ENCODE results near the gene SSBP4. TPM values are rescaled to one million over a fixed set of nuclear protein-coding genes. Genes with fewer than 3 reads are reported as not detected.

The SSBP4 gene
- total RNA-seq, 1 experiment from 2014 or later: 272 TPM

GRCh38 chr19:18440936-18441803, 22.0 kb downstream of the SSBP4 start:
- in situ Hi-C loops (cut with HindIII; ENCODE audit: low sequenced_read_pairs): no loop called here
- DNase-seq (ENCODE audit: low spot score): no peak

- in situ Hi-C loops (cut with HindIII; ENCODE audit: low sequenced_read_pairs): no loop called here
- no peak for DNase-seq (ENCODE audit: low spot score)
Observed at GRCh38 chr19:18441804-18442788, 22.9 kb downstream of the SSBP4 start.

- in situ Hi-C loops (cut with HindIII; ENCODE audit: low sequenced_read_pairs): no loop called here
- DNase-seq (ENCODE audit: low spot score): no peak
Observed at GRCh38 chr19:18442941-18443340, 23.7 kb downstream of the SSBP4 start.

GRCh38 chr19:18443406-18443805, 24.2 kb downstream of the SSBP4 start:
- in situ Hi-C loops (cut with HindIII; ENCODE audit: low sequenced_read_pairs): no loop called here
- no peak for DNase-seq (ENCODE audit: low spot score)

GRCh38 chr19:18443831-18444230, 24.6 kb downstream of the SSBP4 start:
- in situ Hi-C loops (cut with HindIII; ENCODE audit: low sequenced_read_pairs): no loop called here
- no peak for DNase-seq (ENCODE audit: low spot score)

GRCh38 chr19:18444513-18444912, 25.3 kb downstream of the SSBP4 start:
- in situ Hi-C loops (cut with HindIII; ENCODE audit: low sequenced_read_pairs): no loop called here
- no peak for DNase-seq (ENCODE audit: low spot score)

- in situ Hi-C loops (cut with HindIII; ENCODE audit: low sequenced_read_pairs): no loop called here
- no peak for DNase-seq (ENCODE audit: low spot score)
Observed at GRCh38 chr19:18445262-18445948, 26.2 kb downstream of the SSBP4 start.

- in situ Hi-C loops (cut with HindIII; ENCODE audit: low sequenced_read_pairs): no loop called here
Observed at GRCh38 chr19:18446145-18446810, 27.1 kb downstream of the SSBP4 start.

GRCh38 chr19:18446811-18447359, 27.7 kb downstream of the SSBP4 start:
- DNase-seq (ENCODE audit: low spot score): no peak
- in situ Hi-C loops (cut with HindIII; ENCODE audit: low sequenced_read_pairs): no loop called here

More at GRCh38 chr19:18446145-18446810, 27.1 kb downstream of the SSBP4 start:
- no peak for DNase-seq (ENCODE audit: low spot score)

GRCh38 chr19:18449552-18449951, 30.4 kb downstream of the SSBP4 start:
- DNase-seq (ENCODE audit: low spot score): no peak
- in situ Hi-C loops (cut with HindIII; ENCODE audit: low sequenced_read_pairs): no loop called here

GRCh38 chr19:18450021-18450930, 31.1 kb downstream of the SSBP4 start:
- in situ Hi-C loops (cut with HindIII; ENCODE audit: low sequenced_read_pairs): no loop called here

GRCh38 chr19:18450931-18451836, 32.0 kb downstream of the SSBP4 start:
- peak; percentile 73 for DNase-seq (ENCODE audit: low spot score)
- in situ Hi-C loops (cut with HindIII; ENCODE audit: low sequenced_read_pairs): no loop called here

More at GRCh38 chr19:18450021-18450930, 31.1 kb downstream of the SSBP4 start:
- no peak for DNase-seq (ENCODE audit: low spot score)

GRCh38 chr19:18452386-18452785, 33.2 kb downstream of the SSBP4 start:
- DNase-seq (ENCODE audit: low spot score): no peak
- in situ Hi-C loops (cut with HindIII; ENCODE audit: low sequenced_read_pairs): no loop called here

- DNase-seq (ENCODE audit: low spot score): no peak
- in situ Hi-C loops (cut with HindIII; ENCODE audit: low sequenced_read_pairs): no loop called here
Observed at GRCh38 chr19:18453269-18454024, 34.2 kb downstream of the SSBP4 start.

- in situ Hi-C loops (cut with HindIII; ENCODE audit: low sequenced_read_pairs): no loop called here
- DNase-seq (ENCODE audit: low spot score): no peak
Observed at GRCh38 chr19:18456279-18456678, 37.1 kb downstream of the SSBP4 start.

GRCh38 chr19:18456974-18457373, 37.8 kb downstream of the SSBP4 start:
- peak; percentile 82 for DNase-seq (ENCODE audit: low spot score)
- in situ Hi-C loops (cut with HindIII; ENCODE audit: low sequenced_read_pairs): no loop called here
